ENCODE measurements around the gene ZFPM1. TPM values are rescaled to one million over a fixed set of nuclear protein-coding genes. Genes with fewer than 3 reads are reported as not detected.

Gene ZFPM1
- total and polyA plus RNA-seq, 2 experiments from 2014 or later: 0.53 to 2.2 TPM

- Histone ChIP-seq H3K79me2 (replicated peaks; ENCODE audit: insufficient read depth) (no peaks in the 10 kb centered on the region), H3K27ac (ENCODE audit: low read depth) (no peak overlapping the region), H3K36me3 (ENCODE audit: insufficient read depth) (no peaks in the 10 kb centered on the region), H3K9me2 (ENCODE audit: insufficient read depth) (no peaks in the 10 kb centered on the region), H3K4me3 (no peak overlapping the region), H3K4me1 (ENCODE audit: insufficient read depth) (no peaks in the 10 kb centered on the region; the same call in 1 of the 2 replicates), H3K27me3 (ENCODE audit: insufficient read depth) (no peaks in the 10 kb centered on the region), H3K4me2 (no peak overlapping the region), H2AFZ (no peak overlapping the region), H3F3A (replicated peaks; ENCODE audit: low read depth) (no peaks in the 10 kb centered on the region), H4K20me1 (replicated peaks; ENCODE audit: insufficient read depth) (no peaks in the 10 kb centered on the region)
- ATAC-seq (no peak), DNase-seq (ENCODE audit: low spot score) (no peak)
- H3K27me3 Mint-ChIP-seq (ENCODE audit: insufficient read depth, low read depth, poor library complexity): peaks cover 6% of the 10 kb centered on the region
- H3K36me3 Mint-ChIP-seq (ENCODE audit: low read depth): no peaks in the 10 kb centered on the region
- H3K9me3 Mint-ChIP-seq: no peaks in the 10 kb centered on the region
- no peak for TF ChIP-seq ZNF462 (CRISPR knock-in tag; IDR thresholded peaks at IDR 0.05)
- TF ChIP-seq ETS1 (IDR thresholded peaks at IDR 0.05): no peak
- no peak for TF ChIP-seq ZNF114 (CRISPR knock-in tag; IDR thresholded peaks at IDR 0.05)
- TF ChIP-seq EZH2phosphoT487 (IDR thresholded peaks at IDR 0.05; ENCODE audit: unreplicated experiment): no peak
- TF ChIP-seq ZNF331 (CRISPR knock-in tag; IDR thresholded peaks at IDR 0.05; ENCODE audit: low read depth): no peak
- no peak for TF ChIP-seq JUNB (IDR thresholded peaks at IDR 0.05; ENCODE audit: unreplicated experiment)
- TF ChIP-seq NANOG (IDR thresholded peaks at IDR 0.05; ENCODE audit: borderline replicate concordance): no peak
- TF ChIP-seq CTCF (conservative IDR thresholded peaks at IDR 0.05; ENCODE audit: low read depth in 2 of 2): no peak
- no peak for TF ChIP-seq REST (IDR thresholded peaks at IDR 0.05; ENCODE audit: unreplicated experiment)
- no peak for TF ChIP-seq CREB1 (CRISPR knock-in tag; IDR thresholded peaks at IDR 0.05; ENCODE audit: low read depth)
- no peak for TF ChIP-seq EZH2 (IDR thresholded peaks at IDR 0.05; ENCODE audit: low read depth, unreplicated experiment)
- no peak for TF ChIP-seq STAT1 (IDR thresholded peaks at IDR 0.05; ENCODE audit: unreplicated experiment)
- no peak for TF ChIP-seq POLR2AphosphoS5 (IDR thresholded peaks at IDR 0.05; ENCODE audit: low read depth)
- H3K27ac Mint-ChIP-seq: no peak overlapping the region
- no peaks in the 10 kb centered on the region for H3K4me1 Mint-ChIP-seq
- no peak overlapping the region for H3K4me3 Mint-ChIP-seq
These were observed 13.0 kb upstream of the ZFPM1 start for GRCh38 chr16:88440111-88440510.

Data from GM23338 (cell line).